HepG2 (cell line): ENCODE results near the gene CGNL1. TPM values are rescaled to one million over a fixed set of nuclear protein-coding genes. Genes with fewer than 3 reads are reported as not detected.

Experiments
- ATAC-seq: fragments of 200-7000 bp; cut with Tn5 transposase; 3 replicates; pipeline ENCODE4 v1.9.1; 2020; ENCODE audit warnings: mild to moderate bottlenecking, moderate library complexity
- BruUV-seq: library from RNA; stranded (reverse); fragments of 400-500 nt; replicated peaks from 2 replicates; lab custom pipeline; 2021; lab: Mats Ljungman, UMichigan
- CTCF ChIA-PET: fragments of 300-600 bp; formaldehyde crosslinking; extraction: SDS; loops from one replicate; lab custom pipeline; 2021; ENCODE audit warnings: low total read pairs, inconsistent platforms, low intra/inter-chr PET ratio; lab: Yijun Ruan, JAX
- POLR2A ChIA-PET: fragments of 350-600 bp; sonication (Branson Sonifier 250); formaldehyde crosslinking; loops from one replicate; lab custom pipeline; 2020; ENCODE audit warnings: antibody characterized with exemption, inconsistent platforms; lab: Yijun Ruan, JAX
- DNase-seq: peaks from one replicate; pipeline ENCODE4 v3.0.0-alpha.2; 2015; ENCODE audit warnings: low spot score
- FAIRE-seq: peaks from 3 replicates; lab custom pipeline; 2011; peaks lifted over from hg19 to GRCh38; lab: Jason Lieb, UNC
- H2AFZ ChIP-seq: one replicate; pipeline ENCODE4 v1.6.1; 2011; ENCODE audit warnings: low read length, inconsistent platforms
- H3K27ac ChIP-seq: fragments of 300-600 bp; 3 replicates; pipeline ENCODE4 v1.8.0; 2011; ENCODE audit warnings: mixed run types, mild to moderate bottlenecking, mixed read lengths, low read length, inconsistent platforms; ENCODE audit not compliant: insufficient read depth; ENCODE audit errors: extremely low read length
- H3K27me3 ChIP-seq, 2 experiments: fragments of 200-600 bp in 1 of 2; 2 replicates in 1 of 2; 3 replicates in 1 of 2; pipeline versions ENCODE4 v1.6.0 to v1.8.0; 2011; ENCODE audit warnings: low read length in 2 of 2, mild to moderate bottlenecking in 2 of 2, moderate library complexity in 2 of 2, inconsistent platforms in 1 of 2; ENCODE audit not compliant: insufficient read depth in 2 of 2, control insufficient read depth in 1 of 2
- H3K36me3 ChIP-seq, 2 experiments: fragments of 200-600 bp in 1 of 2; replicated peaks in 1 of 2; 2 replicates in 1 of 2; 3 replicates in 1 of 2; pipeline versions ENCODE4 v1.5.1 to v1.8.0; 2011; ENCODE audit warnings: low read length in 2 of 2, inconsistent platforms in 1 of 2; ENCODE audit not compliant: insufficient read depth in 2 of 2, control insufficient read depth in 1 of 2
- H3K4me1 ChIP-seq: 2 replicates; pipeline ENCODE4 v1.5.1; 2012; ENCODE audit warnings: low read length, inconsistent platforms; ENCODE audit not compliant: insufficient read depth
- H3K4me2 ChIP-seq: 2 replicates; pipeline ENCODE4 v1.6.0; 2011; ENCODE audit warnings: low read depth, low read length, inconsistent platforms
- H3K4me3 ChIP-seq, 3 experiments: fragments of 200-600 bp in 1 of 3; sonication (generic), shearing (Covaris generic) in 1 of 3; replicated peaks in 1 of 3; 2 replicates each; pipeline ENCODE4 v1.5.1; 2011 to 2016; ENCODE audit warnings: low read length in 3 of 3, inconsistent platforms in 2 of 3, low read depth in 2 of 3, mild to moderate bottlenecking in 2 of 3, control low read depth in 1 of 3, mixed read lengths in 1 of 3; ENCODE audit not compliant: insufficient read depth in 1 of 3
- H3K79me2 ChIP-seq: one replicate; pipeline ENCODE4 v1.6.1; 2011; ENCODE audit warnings: low read length, inconsistent platforms; ENCODE audit not compliant: insufficient read depth
- H3K9ac ChIP-seq: 2 replicates; pipeline ENCODE4 v1.6.0; 2011; ENCODE audit warnings: mild to moderate bottlenecking, low read depth, low read length, inconsistent platforms; ENCODE audit not compliant: insufficient read depth
- H3K9me3 ChIP-seq: 2 replicates; pipeline ENCODE4 v1.5.1; 2012; ENCODE audit warnings: mild to moderate bottlenecking, low read length
- H4K20me1 ChIP-seq: 2 replicates; pipeline ENCODE4 v1.6.0; 2011; ENCODE audit warnings: inconsistent platforms, mild to moderate bottlenecking, low read length, moderate library complexity; ENCODE audit not compliant: insufficient read depth
- ATF7 ChIP-seq, 2 experiments: fragments of 450-650 bp in 1 of 2; sonication (generic) in 1 of 2; formaldehyde crosslinking in 1 of 2; IDR thresholded peaks; 2 replicates each; pipeline versions ENCODE4 v1.4.0 to v1.6.1; 2016 to 2020; ENCODE audit warnings: antibody characterized with exemption in 1 of 2, mild to moderate bottlenecking in 1 of 2, missing genetic modification reagents in 1 of 2
- ELK4 ChIP-seq: sonication (generic); formaldehyde crosslinking; IDR thresholded peaks from 2 replicates; pipeline ENCODE4 v1.9.0; 2021; ENCODE audit warnings: missing genetic modification reagents, borderline replicate concordance
- HNRNPUL1 ChIP-seq: fragments of 200-400 bp; formaldehyde crosslinking; IDR thresholded peaks from 2 replicates; pipeline ENCODE4 v1.6.1; 2017; ENCODE audit warnings: low read depth, mild to moderate bottlenecking, low read length, moderate library complexity
- KDM3A ChIP-seq: IDR thresholded peaks from 2 replicates; pipeline ENCODE4 v1.6.1; 2018; ENCODE audit warnings: low read depth, missing compliant biosample characterization
- MAFF ChIP-seq: IDR thresholded peaks from 2 replicates; pipeline ENCODE4 v1.6.1; 2011; ENCODE audit warnings: low read depth, low read length, improper control_type of control experiment
- SIX1 ChIP-seq: sonication (generic); formaldehyde crosslinking; IDR thresholded peaks from 2 replicates; pipeline ENCODE4 v1.4.0; 2020; ENCODE audit warnings: missing genetic modification reagents, borderline replicate concordance
- ZNF350 ChIP-seq: sonication (generic); formaldehyde crosslinking; IDR thresholded peaks from 2 replicates; pipeline ENCODE4 v1.4.0; 2020; ENCODE audit warnings: mild to moderate bottlenecking, low read depth, missing genetic modification reagents, borderline replicate concordance
- WGBS: methylation state at CpG from one replicate; pipeline ENCODE4 v1.1.6; 2017; ENCODE audit warnings: low lambda C conversion rate; 5-methylcytosine and 5-hydroxymethylcytosine counted together
- in situ Hi-C: cut with HindIII; loops from 2 replicates; pipeline ENCODE4 v1.10.0; 2017; ENCODE audit warnings: low pct_unique_long_range_greater_than_20kb; ENCODE audit not compliant: extremely low pct_ligation_motif_present
- intact Hi-C: fragments of 100-400 bp; cut with micrococcal nuclease; formaldehyde crosslinking; loops from one replicate; pipeline ENCODE4 v1.10.0; 2022; ENCODE audit not compliant: unreplicated experiment
- polyA plus RNA-seq, 8 experiments: library from polyadenylated mRNA; depleted of rRNA in 3 of 8; stranded (reverse) in 7 of 8; unstranded in 1 of 8; fragments of >200 nt; fragmentation: Illumina TruSeq in 4 of 8; extraction: Trizol in 4 of 8; gene quantifications; 2 replicates each; pipeline versions ENCODE4 v1.2.1 to v1.2.3, GENCODE V29; 2011 to 2016; ENCODE audit warnings: low read depth in 4 of 8, missing spikeins in 1 of 8, mixed read lengths in 1 of 8; ENCODE audit not compliant: insufficient read depth in 1 of 8
- total RNA-seq, 5 experiments: library from RNA; depleted of rRNA; stranded (reverse); fragments of >200 nt; fragmentation: Illumina TruSeq; extraction: Trizol; gene quantifications; 2 replicates each; pipeline ENCODE4 v1.2.3, GENCODE V29; 2016; ENCODE audit warnings: low read depth in 1 of 5

The CGNL1 gene
- total and polyA plus RNA-seq, 2 of the 13 experiments (the other 11 are each of a cell fraction or from before 2014, with no cell fraction given): 5.6 to 15.6 TPM

GRCh38 chr15:57486833-57487232, 110.5 kb downstream of the CGNL1 start (continued):
- no peak for TF ChIP-seq ELK4 (CRISPR knock-in tag)
- TF ChIP-seq MAFF: no peak

GRCh38 chr15:57489122-57489521, 112.8 kb downstream of the CGNL1 start:
- no peaks in the 10 kb centered on the region for H3K79me2 ChIP-seq
- DNase-seq (no peak), FAIRE-seq (no peak), ATAC-seq (no peak)
- H3K4me3 ChIP-seq: no peak overlapping the region
- TF ChIP-seq ATF7 (IDR thresholded peaks at IDR 0.05) (peak; percentile 69), ATF7 (CRISPR knock-in tag; IDR thresholded peaks at IDR 0.05) (no peak), ZNF350 (no peak)
- no peak overlapping the region for H3K4me2 ChIP-seq
- no peak overlapping the region for H3K27ac ChIP-seq
- in situ Hi-C loops: no loop called here
- no peaks in the 10 kb centered on the region for H3K27me3 ChIP-seq
- CTCF ChIA-PET: no interaction called here
- intact Hi-C loops: no loop called here
- POLR2A ChIA-PET: interaction anchor here (1.7 kb wide), 1 partner anchor 11 kb away, joined by 4 read pairs; no protein-coding TSS in a partner anchor
- H3K4me1 ChIP-seq: peaks cover 22% of the 10 kb centered on the region
- no peaks in the 10 kb centered on the region for H3K9me3 ChIP-seq
- H2AFZ ChIP-seq: no peak overlapping the region
- no peak overlapping the region for H3K9ac ChIP-seq
- H4K20me1 ChIP-seq: no peaks in the 10 kb centered on the region
- no peaks in the 10 kb centered on the region; a peak in 2 of 5 replicates for H3K36me3 ChIP-seq
- BruUV-seq: no TSS peak

- no peak overlapping the region for H3K4me2 ChIP-seq
- peaks cover 39% of the 10 kb centered on the region for H3K4me1 ChIP-seq
- no peak overlapping the region for H2AFZ ChIP-seq
- H4K20me1 ChIP-seq: no peaks in the 10 kb centered on the region
- H3K79me2 ChIP-seq: no peaks in the 10 kb centered on the region
- no peak overlapping the region for H3K4me3 ChIP-seq
- 98% methylated on average over 4 of the region's 4 CpGs for WGBS
- FAIRE-seq (no peak), DNase-seq (no peak), ATAC-seq (no peak)
- intact Hi-C loops: no loop called here
- no peak overlapping the region for H3K27ac ChIP-seq
- POLR2A ChIA-PET: interaction anchor here (2.4 to 3.0 kb wide), 2 partner anchors 8 to 15 kb away, joined by 9 to 10 read pairs; no protein-coding TSS in a partner anchor
- no peaks in the 10 kb centered on the region for H3K9me3 ChIP-seq
- CTCF ChIA-PET: no interaction called here
- no TSS peak for BruUV-seq
- TF ChIP-seq HNRNPUL1: no peak
- no peak for TF ChIP-seq KDM3A (CRISPR knock-in tag)
- TF ChIP-seq SIX1 (CRISPR knock-in tag): no peak
- no peaks in the 10 kb centered on the region for H3K27me3 ChIP-seq
- in situ Hi-C loops: no loop called here
- H3K9ac ChIP-seq: no peak overlapping the region
- H3K36me3 ChIP-seq: no peaks in the 10 kb centered on the region; a peak in 2 of 5 replicates
Observed at GRCh38 chr15:57493351-57493750, 117.0 kb downstream of the CGNL1 start.
